OCI-LY7 (cell line): ENCODE data around the gene PYGB. TPM values are rescaled to one million over a fixed set of nuclear protein-coding genes. Genes with fewer than 3 reads are reported as not detected.

ENCODE experiments used
- BruUV-seq: library from RNA; stranded (reverse); fragments of 400-500 nt; replicated peaks from 2 replicates; lab custom pipeline; 2021; lab: Mats Ljungman, UMichigan
- CTCF ChIA-PET: fragments of 300-600 bp; sonication (Branson Sonifier 250); formaldehyde crosslinking; loops from one replicate; lab custom pipeline; 2022; ENCODE audit warnings: antibody characterized with exemption; ENCODE audit not compliant: unreplicated experiment; lab: Charles Lee
- POLR2A ChIA-PET: fragments of 300-600 bp; sonication (Branson Sonifier 250); formaldehyde crosslinking; loops from one replicate; lab custom pipeline; 2022; ENCODE audit warnings: antibody characterized with exemption; lab: Charles Lee
- DNase-seq: peaks from one replicate; pipeline ENCODE4 v3.0.0-alpha.2; 2015; ENCODE audit warnings: low spot score
- H2AFZ ChIP-seq: fragments of 200-600 bp; sonication (generic), shearing (Covaris generic); 2 replicates; pipeline ENCODE4 v1.6.1; 2014; ENCODE audit warnings: mild to moderate bottlenecking, antibody characterized with exemption, low read length, moderate library complexity
- H3K27ac ChIP-seq: fragments of 200-600 bp; sonication (generic); 2 replicates; pipeline ENCODE4 v1.5.1; 2014; ENCODE audit warnings: mixed run types, low read depth, mild to moderate bottlenecking, moderate library complexity, low read length, inconsistent platforms; ENCODE audit not compliant: poor library complexity, severe bottlenecking
- H3K36me3 ChIP-seq: fragments of 200-600 bp; sonication (generic); 2 replicates; pipeline ENCODE4 v1.6.1; 2014; ENCODE audit warnings: mild to moderate bottlenecking, antibody characterized with exemption, low read length, moderate library complexity, mixed read lengths; ENCODE audit not compliant: insufficient read depth
- H3K4me1 ChIP-seq: fragments of 200-600 bp; sonication (generic); 2 replicates; pipeline ENCODE4 v1.5.1; 2014; ENCODE audit warnings: mild to moderate bottlenecking, low read length; ENCODE audit not compliant: insufficient read depth, poor library complexity, severe bottlenecking
- H3K4me2 ChIP-seq: fragments of 200-600 bp; sonication (generic); 2 replicates; pipeline ENCODE4 v1.6.1; 2014; ENCODE audit warnings: mild to moderate bottlenecking, low read length
- H3K4me3 ChIP-seq: fragments of 200-600 bp; sonication (generic); 2 replicates; pipeline ENCODE4 v1.5.1; 2014; ENCODE audit warnings: mild to moderate bottlenecking, low read depth, low read length; ENCODE audit not compliant: poor library complexity, severe bottlenecking
- H3K79me2 ChIP-seq: fragments of 200-600 bp; sonication (generic); 2 replicates; pipeline ENCODE4 v1.6.1; 2016; ENCODE audit warnings: low read depth, mild to moderate bottlenecking, low read length, moderate library complexity, mixed read lengths; ENCODE audit not compliant: insufficient read depth
- H3K9me2 ChIP-seq: fragments of 200-600 bp; sonication (generic); 2 replicates; pipeline ENCODE4 v1.6.1; 2016; ENCODE audit warnings: mild to moderate bottlenecking, low read length, mixed read lengths; ENCODE audit not compliant: insufficient read depth
- H3K9me3 ChIP-seq: fragments of 200-600 bp; sonication (generic); 2 replicates; pipeline ENCODE4 v1.6.1; 2014; ENCODE audit warnings: mild to moderate bottlenecking, mixed run types, low read length, mixed read lengths
- H4K20me1 ChIP-seq: fragments of 200-600 bp; sonication (generic); 2 replicates; pipeline ENCODE4 v1.6.1; 2014; ENCODE audit warnings: mild to moderate bottlenecking, antibody characterized with exemption, low read length, moderate library complexity, mixed read lengths; ENCODE audit not compliant: insufficient read depth
- EZH2phosphoT487 ChIP-seq: fragments of 200-600 bp; sonication (generic); IDR thresholded peaks from 2 replicates; pipeline ENCODE4 v1.6.1; 2018; ENCODE audit warnings: low read depth, borderline replicate concordance, mild to moderate bottlenecking, mixed run types, antibody characterized with exemption, low read length, moderate library complexity, mixed read lengths
- intact Hi-C: fragments of 100-400 bp; cut with micrococcal nuclease; formaldehyde crosslinking; loops from one replicate; pipeline ENCODE4 v1.10.0; 2022; ENCODE audit not compliant: unreplicated experiment
- total RNA-seq, 2 experiments: library from RNA; depleted of rRNA in 1 of 2; stranded (reverse); fragments of >200 nt in 1 of 2; shearing (Covaris generic) in 1 of 2; gene quantifications; 2 replicates each; pipeline ENCODE4 v1.2.3, GENCODE V29; 2014 to 2022
- TF ChIP-seq, protein P1 (sequence below): fragments of 200-600 bp; sonication (generic); conservative IDR thresholded peaks from 2 replicates; pipeline ENCODE4 v1.5.1; 2014; ENCODE audit warnings: mild to moderate bottlenecking, antibody characterized with exemption, low read length, moderate library complexity, mixed read lengths

Gene PYGB
- total RNA-seq, 2 experiments from 2014 or later, result 4.9 to 7.0 TPM

GRCh38 chr20:25302596-25302995 is 54.7 kb downstream of the PYGB start:
- Histone ChIP-seq H3K36me3 (no peaks in the 10 kb centered on the region), H3K4me3 (no peak overlapping the region), H3K4me1 (no peaks in the 10 kb centered on the region), H4K20me1 (no peaks in the 10 kb centered on the region), H3K4me2 (no peak overlapping the region), H3K9me2 (no peaks in the 10 kb centered on the region), H3K79me2 (no peaks in the 10 kb centered on the region), H3K9me3 (no peaks in the 10 kb centered on the region), H2AFZ (no peak overlapping the region), H3K27ac (no peak overlapping the region)
- intact Hi-C loops, result no loop called here
- ChIA-PET CTCF (no interaction called here), POLR2A (no interaction called here)
- DNase-seq, result no peak
- no TSS peak for BruUV-seq
- TF ChIP-seq, protein P1, sequence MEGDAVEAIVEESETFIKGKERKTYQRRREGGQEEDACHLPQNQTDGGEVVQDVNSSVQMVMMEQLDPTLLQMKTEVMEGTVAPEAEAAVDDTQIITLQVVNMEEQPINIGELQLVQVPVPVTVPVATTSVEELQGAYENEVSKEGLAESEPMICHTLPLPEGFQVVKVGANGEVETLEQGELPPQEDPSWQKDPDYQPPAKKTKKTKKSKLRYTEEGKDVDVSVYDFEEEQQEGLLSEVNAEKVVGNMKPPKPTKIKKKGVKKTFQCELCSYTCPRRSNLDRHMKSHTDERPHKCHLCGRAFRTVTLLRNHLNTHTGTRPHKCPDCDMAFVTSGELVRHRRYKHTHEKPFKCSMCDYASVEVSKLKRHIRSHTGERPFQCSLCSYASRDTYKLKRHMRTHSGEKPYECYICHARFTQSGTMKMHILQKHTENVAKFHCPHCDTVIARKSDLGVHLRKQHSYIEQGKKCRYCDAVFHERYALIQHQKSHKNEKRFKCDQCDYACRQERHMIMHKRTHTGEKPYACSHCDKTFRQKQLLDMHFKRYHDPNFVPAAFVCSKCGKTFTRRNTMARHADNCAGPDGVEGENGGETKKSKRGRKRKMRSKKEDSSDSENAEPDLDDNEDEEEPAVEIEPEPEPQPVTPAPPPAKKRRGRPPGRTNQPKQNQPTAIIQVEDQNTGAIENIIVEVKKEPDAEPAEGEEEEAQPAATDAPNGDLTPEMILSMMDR, result no peak
- no peak for TF ChIP-seq EZH2phosphoT487

DNA sequence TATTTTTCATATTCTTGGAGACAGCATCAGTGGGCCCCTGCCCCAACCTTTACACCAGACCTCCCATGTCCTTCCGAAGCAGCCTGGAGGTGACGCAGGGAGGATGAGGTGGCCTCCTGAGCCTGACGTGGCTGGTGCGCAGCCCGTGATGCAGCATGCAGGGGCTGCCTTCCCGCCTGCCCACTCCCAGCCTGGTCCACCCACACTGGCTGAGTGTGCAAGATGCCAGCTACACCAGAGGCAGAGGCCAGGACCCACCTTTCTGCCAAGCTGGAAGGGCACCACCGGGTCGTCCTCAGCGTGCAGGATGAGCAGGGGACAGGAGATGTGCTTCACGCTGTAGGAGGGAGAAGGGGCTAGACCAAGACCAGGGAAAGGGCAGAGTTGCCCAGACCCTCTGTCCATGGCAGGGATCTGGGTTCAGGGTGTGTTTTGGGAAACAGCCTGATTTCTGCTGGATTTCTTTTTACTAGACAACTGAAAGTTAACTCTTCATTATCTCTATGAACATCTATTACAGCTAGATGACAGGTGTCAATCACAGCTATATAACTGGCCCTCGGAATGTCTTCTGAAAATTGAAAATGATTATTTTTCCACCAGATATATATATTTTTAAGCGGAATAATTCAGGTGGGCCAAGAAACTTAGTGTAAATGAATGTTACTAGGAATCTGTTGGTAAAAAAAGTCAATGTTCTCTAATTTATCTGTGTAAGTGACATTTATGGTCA is 55.6 kb downstream of the PYGB start:
- H4K20me1 ChIP-seq, result no peaks in the 10 kb centered on the region
- no peak overlapping the region for H3K4me2 ChIP-seq
- H3K36me3 ChIP-seq, result no peaks in the 10 kb centered on the region
- DNase-seq, result no peak
- no peaks in the 10 kb centered on the region for H3K79me2 ChIP-seq
- ChIA-PET CTCF (no interaction called here), POLR2A (no interaction called here)
- no peak overlapping the region for H3K27ac ChIP-seq
- no peaks in the 10 kb centered on the region for H3K9me2 ChIP-seq
- no peaks in the 10 kb centered on the region for H3K9me3 ChIP-seq
- intact Hi-C loops, result no loop called here
- TF ChIP-seq, protein P1, result no peak
- TF ChIP-seq EZH2phosphoT487, result no peak
- H3K4me1 ChIP-seq, result no peaks in the 10 kb centered on the region
- no peak overlapping the region for H3K4me3 ChIP-seq
- H2AFZ ChIP-seq, result no peak overlapping the region
- BruUV-seq, result no TSS peak

DNA sequence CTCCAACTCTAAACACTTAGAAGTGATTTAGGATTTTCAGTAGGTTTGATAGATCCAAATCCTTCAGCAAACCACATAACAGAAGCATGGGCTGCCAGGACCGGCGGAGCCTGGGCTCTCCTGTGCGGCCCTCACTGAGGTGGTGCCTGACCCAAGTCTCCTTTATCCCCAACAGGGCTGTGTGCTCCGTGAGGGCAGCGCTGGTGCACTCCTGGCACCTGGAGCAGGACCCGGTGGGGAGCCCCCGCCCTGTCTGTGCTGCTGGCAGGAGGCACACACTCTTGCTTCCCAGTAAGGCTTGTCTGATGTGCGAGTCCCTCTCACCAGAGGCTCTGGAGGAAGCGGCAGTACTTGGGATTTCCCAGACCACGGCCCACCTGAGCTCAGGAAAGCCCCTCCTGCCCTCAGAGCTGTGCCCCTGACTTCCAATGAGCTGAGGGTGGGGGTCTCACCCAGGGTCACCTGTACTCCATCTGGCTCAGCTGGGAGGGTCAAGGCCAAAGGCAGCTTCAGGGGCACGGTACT is 56.2 kb downstream of the PYGB start:
- no peaks in the 10 kb centered on the region for H3K4me1 ChIP-seq
- H2AFZ ChIP-seq, result no peak overlapping the region
- H3K9me2 ChIP-seq, result no peaks in the 10 kb centered on the region
- H3K27ac ChIP-seq, result no peak overlapping the region
- intact Hi-C loops, result no loop called here
- DNase-seq, result no peak
- no peak overlapping the region for H3K4me2 ChIP-seq
- no peaks in the 10 kb centered on the region for H3K9me3 ChIP-seq
- no peak overlapping the region for H3K4me3 ChIP-seq
- CTCF ChIA-PET, result no interaction called here
- no peak for TF ChIP-seq EZH2phosphoT487
- TF ChIP-seq, protein P1, result no peak
- POLR2A ChIA-PET, result no interaction called here
- no peaks in the 10 kb centered on the region for H3K79me2 ChIP-seq
- no peaks in the 10 kb centered on the region for H3K36me3 ChIP-seq
- BruUV-seq, result no TSS peak
- H4K20me1 ChIP-seq, result no peaks in the 10 kb centered on the region
